HL-60 (cell line): ENCODE results near the gene NUAK2.

Experiments
- CTCF ChIP-seq: IDR thresholded peaks from one replicate; pipeline ENCODE4 v1.5.1; 2011; ENCODE audit warnings: low read length, control low read depth, inconsistent platforms; ENCODE audit not compliant: insufficient read depth
- GABPA ChIP-seq: IDR thresholded peaks from 2 replicates; pipeline ENCODE4 v1.6.1; 2012; ENCODE audit warnings: low read depth
- POLR2AphosphoS5 ChIP-seq: IDR thresholded peaks from 2 replicates; pipeline ENCODE4 v1.6.1; 2012; ENCODE audit warnings: low read depth
- TF ChIP-seq, protein P1 (sequence below): IDR thresholded peaks from 2 replicates; pipeline ENCODE4 v1.6.1; 2012; ENCODE audit warnings: low read depth; ENCODE audit not compliant: insufficient replicate concordance

GRCh38 chr1:205275133-205275532 is 46.4 kb downstream of the NUAK2 start:
- no peak for TF ChIP-seq CTCF
- no peak for TF ChIP-seq GABPA
- no peak for TF ChIP-seq POLR2AphosphoS5
- TF ChIP-seq, protein P1, sequence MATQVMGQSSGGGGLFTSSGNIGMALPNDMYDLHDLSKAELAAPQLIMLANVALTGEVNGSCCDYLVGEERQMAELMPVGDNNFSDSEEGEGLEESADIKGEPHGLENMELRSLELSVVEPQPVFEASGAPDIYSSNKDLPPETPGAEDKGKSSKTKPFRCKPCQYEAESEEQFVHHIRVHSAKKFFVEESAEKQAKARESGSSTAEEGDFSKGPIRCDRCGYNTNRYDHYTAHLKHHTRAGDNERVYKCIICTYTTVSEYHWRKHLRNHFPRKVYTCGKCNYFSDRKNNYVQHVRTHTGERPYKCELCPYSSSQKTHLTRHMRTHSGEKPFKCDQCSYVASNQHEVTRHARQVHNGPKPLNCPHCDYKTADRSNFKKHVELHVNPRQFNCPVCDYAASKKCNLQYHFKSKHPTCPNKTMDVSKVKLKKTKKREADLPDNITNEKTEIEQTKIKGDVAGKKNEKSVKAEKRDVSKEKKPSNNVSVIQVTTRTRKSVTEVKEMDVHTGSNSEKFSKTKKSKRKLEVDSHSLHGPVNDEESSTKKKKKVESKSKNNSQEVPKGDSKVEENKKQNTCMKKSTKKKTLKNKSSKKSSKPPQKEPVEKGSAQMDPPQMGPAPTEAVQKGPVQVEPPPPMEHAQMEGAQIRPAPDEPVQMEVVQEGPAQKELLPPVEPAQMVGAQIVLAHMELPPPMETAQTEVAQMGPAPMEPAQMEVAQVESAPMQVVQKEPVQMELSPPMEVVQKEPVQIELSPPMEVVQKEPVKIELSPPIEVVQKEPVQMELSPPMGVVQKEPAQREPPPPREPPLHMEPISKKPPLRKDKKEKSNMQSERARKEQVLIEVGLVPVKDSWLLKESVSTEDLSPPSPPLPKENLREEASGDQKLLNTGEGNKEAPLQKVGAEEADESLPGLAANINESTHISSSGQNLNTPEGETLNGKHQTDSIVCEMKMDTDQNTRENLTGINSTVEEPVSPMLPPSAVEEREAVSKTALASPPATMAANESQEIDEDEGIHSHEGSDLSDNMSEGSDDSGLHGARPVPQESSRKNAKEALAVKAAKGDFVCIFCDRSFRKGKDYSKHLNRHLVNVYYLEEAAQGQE = no peak
